HG03196 (cell line): ENCODE results near the gene HOXC12.
A peak's percentile ranks its signal among the peaks of the same experiment; 100 is the strongest.

Experiments used
- ATAC-seq: cut with Tn5 transposase; IDR thresholded peaks from one replicate; pipeline ENCODE4 v1.9.1; 2021; ENCODE audit not compliant: unreplicated experiment

The HOXC12 gene

GRCh38 chr12:53982648-53983567 is 28.2 kb downstream of the HOXC12 start:
- no peak for ATAC-seq

GRCh38 chr12:53983568-53983949 is 28.9 kb downstream of the HOXC12 start:
- no peak for ATAC-seq

- ATAC-seq = no peak
These were observed 29.4 kb downstream of the HOXC12 start for GRCh38 chr12:53983950-53984572.

- ATAC-seq = no peak
These were observed 30.4 kb downstream of the HOXC12 start, which contains the start of gene HOXC10 for GRCh38 chr12:53984901-53985691. TSS of gene HOXC10 (plus strand) at chr12:53985146. CDS start at chr12:53985260, 114 bp downstream.

GRCh38 chr12:53985692-53985993 is 30.9 kb downstream of the HOXC12 start:
- no peak for ATAC-seq

- ATAC-seq = no peak
These were observed 31.4 kb downstream of the HOXC12 start for GRCh38 chr12:53985994-53986685.

- no peak for ATAC-seq
These were observed 32.2 kb downstream of the HOXC12 start for GRCh38 chr12:53986686-53987483.

GRCh38 chr12:53987787-53988230 is 33.1 kb downstream of the HOXC12 start:
- ATAC-seq = no peak

- ATAC-seq = peak; percentile 12
These were observed 34.0 kb downstream of the HOXC12 start for GRCh38 chr12:53988541-53989226.

- ATAC-seq = peak; percentile 45
These were observed 34.8 kb downstream of the HOXC12 start for GRCh38 chr12:53989227-53990113.

GRCh38 chr12:53990311-53991076 is 35.8 kb downstream of the HOXC12 start:
- ATAC-seq = no peak

- ATAC-seq = no peak
These were observed 36.4 kb downstream of the HOXC12 start for GRCh38 chr12:53991077-53991460.

- ATAC-seq = no peak
These were observed 37.7 kb downstream of the HOXC12 start for GRCh38 chr12:53992377-53992889.

GRCh38 chr12:53993162-53994008 is 38.7 kb downstream of the HOXC12 start:
- ATAC-seq = no peak

GRCh38 chr12:53994009-53994263 is 39.2 kb downstream of the HOXC12 start:
- ATAC-seq = no peak

GRCh38 chr12:53994264-53995001 is 39.7 kb downstream of the HOXC12 start:
- ATAC-seq = no peak
